Right kidney (tissue), 9 donors: ENCODE results near the gene GNAL.
"Not testable (repeated sequence)": the region's sequence is repeated elsewhere in the genome, so short reads cannot be mapped to it uniquely, and the experiment has no call there.

Experiments used
- DNase-seq: peaks from one replicate; pipeline ENCODE4 v3.0.0-alpha.2; 2016
- long read RNA-seq, 8 donors: transcript quantifications; one replicate each; lab custom pipeline, GENCODE V29; 2026

Gene GNAL
- long read RNA-seq, donor 1: 0 reads
- long read RNA-seq, donor 2: 0 reads
- long read RNA-seq, donor 3, full-length matches to known transcripts: 1 of 1 reads
- long read RNA-seq, donor 3, partial matches to known transcripts: 0 of 1 reads
- long read RNA-seq, donor 3, other reads (novel, unspliced or antisense): 0 of 1 reads
- long read RNA-seq, donor 4: 0 reads
- long read RNA-seq, donor 5, partial matches to known transcripts: 5 of 10 reads
- long read RNA-seq, donor 5, other reads (novel, unspliced or antisense): 5 of 10 reads
- long read RNA-seq, donor 6: 0 reads
- long read RNA-seq, donor 7: 0 reads
- long read RNA-seq, donor 8: 0 reads

DNA sequence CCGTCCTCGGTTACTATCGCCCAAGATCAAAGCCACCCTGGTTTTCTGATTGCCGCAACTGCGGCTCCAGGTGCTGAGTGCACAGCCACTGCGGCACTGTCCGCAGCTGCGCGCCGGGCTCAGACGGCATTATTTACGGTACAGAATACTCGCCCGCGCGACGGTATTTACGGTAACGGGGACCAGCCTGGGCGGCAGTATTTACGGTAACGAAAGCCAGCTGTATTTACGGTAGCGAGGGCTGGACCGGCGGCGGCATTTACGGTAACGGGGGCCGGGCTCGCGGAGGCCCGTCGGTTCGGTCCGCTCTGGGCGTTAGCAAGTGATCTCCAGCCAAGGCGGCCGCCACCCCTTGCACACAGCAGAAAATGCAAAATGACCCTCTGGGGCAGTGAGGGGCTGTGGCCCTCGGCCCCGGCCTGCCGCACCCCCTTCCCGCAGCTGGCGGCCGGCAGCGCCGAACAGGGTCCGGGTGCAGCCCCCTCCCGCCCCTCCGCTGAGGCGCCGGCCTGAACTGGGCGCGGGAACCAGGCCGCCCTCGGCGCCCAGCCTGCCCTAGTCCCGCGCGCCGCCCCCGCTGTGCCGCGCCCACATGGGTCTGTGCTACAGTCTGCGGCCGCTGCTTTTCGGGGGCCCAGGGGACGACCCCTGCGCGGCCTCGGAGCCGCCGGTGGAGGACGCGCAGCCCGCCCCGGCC is at the start of gene GNAL:
Gene GNAL (plus strand): TSS at position 293 of the 697 bp plus-strand sequence. CDS start 300 bp downstream, at position 593.
- peak; percentile 88 for DNase-seq

DNA sequence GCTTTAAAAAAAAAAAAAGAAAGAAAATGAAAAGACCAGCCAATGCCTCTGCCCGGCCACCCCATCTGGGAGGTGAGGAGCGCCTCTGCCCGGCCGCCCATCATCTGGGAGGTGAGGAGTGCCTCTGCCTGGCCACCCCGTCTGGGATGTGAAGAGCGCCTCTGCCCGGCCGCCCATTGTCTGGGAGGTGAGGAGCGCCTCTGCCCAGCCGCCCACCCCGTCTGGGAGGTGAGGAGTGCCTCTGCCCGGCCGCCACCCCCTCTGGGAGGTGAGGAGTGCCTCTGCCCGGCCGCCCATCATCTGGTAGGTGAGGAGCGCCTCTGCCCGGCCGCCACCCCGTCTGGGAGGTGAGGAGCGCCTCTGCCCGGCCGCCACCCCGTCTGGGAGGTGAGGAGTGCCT is 41.8 kb upstream of the GNAL start:
- DNase-seq: not testable (repeated sequence)

DNA sequence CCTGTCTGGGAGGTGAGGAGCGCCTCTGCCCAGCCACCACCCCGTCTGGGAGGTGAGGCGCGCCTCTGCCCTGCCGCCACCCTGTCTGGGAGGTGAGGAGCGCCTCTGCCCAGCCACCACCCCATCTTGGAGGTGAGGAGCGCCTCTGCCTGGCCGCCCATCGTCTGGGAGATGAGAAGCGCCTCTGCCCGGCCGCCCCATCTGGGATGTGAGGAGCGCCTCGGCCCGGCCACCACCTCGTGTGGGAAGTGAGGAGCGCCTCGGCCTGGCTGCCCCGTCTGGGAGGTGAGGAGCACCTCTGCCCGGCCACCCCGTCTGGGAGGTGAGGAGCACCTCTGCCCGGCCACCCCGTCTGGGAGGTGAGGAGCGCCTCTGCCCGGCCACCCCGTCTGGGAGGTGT is 41.3 kb upstream of the GNAL start:
- not testable (repeated sequence) for DNase-seq

DNA sequence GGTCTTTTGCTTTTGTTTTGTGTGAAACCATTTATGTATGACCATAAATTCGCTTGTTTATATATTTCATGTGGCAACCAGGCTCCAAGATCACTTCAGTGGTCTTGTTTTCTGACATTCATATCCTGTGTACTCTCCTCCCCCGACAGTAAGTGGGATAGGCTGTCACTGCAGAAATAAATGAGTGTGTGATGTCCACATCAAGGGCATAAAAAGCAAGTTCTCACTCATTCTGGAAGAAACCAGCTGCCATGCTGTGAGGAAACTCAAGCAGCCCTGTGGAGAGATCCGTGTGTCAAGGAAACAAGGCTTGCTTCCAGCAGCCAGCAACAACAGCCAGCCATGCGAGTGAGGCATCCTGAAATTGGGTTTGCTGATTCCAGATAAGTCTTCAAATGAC is 39.2 kb upstream of the GNAL start:
- no peak for DNase-seq

DNA sequence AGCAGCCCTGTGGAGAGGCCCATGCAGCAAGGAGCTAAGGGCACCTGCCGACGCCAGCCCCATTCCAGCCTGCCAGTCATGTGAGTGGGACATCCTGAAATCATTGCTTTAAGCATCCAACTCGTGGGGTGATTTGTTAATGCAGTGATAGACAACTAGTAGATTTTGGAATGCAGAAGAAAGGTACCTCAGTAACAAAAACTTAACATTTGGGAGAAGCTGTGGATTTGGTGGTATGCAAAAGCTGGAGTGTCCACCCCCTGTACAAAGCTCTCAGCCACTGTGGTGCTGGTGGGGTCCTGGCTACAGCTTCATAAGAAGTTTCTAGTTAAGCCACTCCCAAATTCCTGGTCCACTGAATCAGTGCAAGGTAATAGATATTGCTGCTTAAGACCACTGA is 37.2 kb upstream of the GNAL start:
- DNase-seq: no peak

DNA sequence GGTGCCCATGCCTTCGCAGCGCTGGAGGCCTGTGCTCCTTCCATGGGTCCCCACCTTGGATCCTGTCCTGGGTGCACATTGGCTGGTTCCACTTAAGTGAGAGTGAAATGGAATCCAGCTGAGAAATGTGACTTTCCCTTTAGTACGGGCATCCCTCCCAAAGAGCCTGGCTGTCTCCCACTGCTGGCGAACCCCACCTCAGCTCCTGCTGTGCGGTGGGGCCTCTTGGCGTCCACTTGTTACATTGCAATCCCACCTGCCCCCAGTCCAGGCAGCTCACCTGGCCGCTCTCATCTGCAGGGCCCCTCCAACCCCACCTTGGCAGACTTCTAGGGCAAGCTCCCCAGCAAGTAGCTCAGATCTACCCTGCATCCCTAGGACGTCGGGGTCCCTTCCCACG is 35.5 kb upstream of the GNAL start:
- no peak for DNase-seq

DNA sequence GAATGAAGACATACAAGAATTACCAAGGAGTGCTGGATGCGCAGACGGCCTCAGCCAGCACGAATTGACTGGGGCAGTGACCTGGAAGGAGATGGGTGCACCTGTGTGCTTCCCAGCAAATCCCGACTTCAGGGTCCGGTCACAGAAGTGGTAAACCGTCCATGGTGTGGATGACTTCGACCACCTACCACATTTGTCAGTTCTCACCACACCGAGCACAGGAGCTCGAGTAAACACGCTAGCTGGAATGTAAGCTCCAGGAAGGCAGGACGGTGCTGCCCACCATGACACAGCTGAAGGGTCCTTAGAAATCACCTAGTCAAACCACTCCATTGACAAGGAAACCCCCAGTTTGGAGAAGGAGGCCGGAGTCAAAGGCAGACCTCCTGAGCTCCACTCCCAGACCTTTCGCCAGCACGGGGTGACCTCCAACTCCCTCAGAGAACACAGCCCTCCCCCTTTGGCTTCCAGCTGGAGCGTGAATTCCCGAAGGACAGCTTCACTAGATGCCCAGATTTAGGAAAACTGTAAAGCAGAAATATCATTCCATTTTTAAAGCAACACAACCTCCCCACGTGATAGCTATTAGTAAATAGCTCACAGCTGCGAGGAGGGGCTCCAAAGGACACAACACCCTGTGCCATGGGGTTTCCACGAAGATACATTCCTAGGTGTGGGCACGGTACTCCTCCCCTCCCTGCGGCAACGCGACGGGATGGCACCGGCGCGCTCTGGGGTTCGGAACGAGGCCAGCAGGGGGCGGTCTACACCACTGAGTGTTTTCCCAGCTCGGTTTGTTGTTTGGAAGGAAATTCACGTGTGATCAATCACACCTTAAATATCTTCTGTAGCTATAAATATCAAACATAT is 34.1 kb upstream of the GNAL start:
- peak; percentile 56 for DNase-seq

DNA sequence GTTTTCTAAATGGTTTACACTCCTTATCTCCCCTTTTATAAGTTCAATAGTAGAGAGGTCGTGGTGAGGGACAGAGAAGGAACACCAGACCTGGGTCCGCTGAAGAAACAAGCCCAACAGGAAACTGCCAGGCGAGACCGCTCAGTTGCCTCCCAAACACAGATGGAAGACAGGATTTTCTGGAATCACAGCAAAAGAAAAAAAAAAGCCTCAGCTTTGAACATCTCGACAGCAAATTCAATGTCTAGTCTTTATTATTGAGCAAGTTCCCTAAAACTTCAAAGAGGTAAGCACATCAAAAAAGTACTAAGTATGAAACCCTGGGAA is 33.5 kb upstream of the GNAL start:
- no peak for DNase-seq

DNA sequence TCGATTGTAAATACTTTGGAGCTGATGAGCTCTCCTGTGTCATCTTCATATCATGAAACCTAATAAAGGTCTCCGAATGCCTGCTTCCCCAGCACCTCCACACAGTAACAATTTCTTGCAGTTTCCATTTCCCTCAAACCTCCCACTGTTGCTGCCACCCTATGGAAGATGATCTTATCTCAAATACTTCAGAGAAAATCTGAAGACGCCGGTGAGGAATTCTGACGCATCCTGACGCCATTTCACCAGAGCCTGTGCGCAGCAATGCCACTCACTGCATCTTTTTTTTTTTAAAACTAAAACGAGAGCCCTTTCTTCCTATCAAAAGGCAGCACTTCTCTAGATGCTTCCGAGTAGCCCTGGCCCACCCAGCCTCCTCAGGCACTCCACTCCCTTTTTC is 31.9 kb upstream of the GNAL start:
- no peak for DNase-seq

DNA sequence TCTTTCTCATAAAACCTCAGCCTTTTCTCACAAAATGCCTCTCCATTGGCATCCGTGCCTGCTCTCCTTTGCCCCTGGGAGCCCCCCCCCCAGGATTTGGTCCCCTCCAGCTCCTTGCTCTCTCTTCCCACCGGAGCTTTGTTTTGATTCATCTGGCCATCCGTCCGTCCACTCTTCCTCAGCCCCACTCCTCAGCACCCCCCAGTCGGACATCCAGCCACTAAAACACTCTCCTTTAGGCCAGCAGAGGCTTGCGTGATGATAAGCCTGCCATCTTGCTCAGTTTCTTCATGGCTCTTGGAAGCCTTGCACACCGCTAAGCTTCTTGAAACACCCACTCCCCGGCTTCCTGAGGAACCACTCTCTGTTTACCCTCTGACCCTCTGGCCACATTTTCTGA is 31.5 kb upstream of the GNAL start:
- DNase-seq: no peak

DNA sequence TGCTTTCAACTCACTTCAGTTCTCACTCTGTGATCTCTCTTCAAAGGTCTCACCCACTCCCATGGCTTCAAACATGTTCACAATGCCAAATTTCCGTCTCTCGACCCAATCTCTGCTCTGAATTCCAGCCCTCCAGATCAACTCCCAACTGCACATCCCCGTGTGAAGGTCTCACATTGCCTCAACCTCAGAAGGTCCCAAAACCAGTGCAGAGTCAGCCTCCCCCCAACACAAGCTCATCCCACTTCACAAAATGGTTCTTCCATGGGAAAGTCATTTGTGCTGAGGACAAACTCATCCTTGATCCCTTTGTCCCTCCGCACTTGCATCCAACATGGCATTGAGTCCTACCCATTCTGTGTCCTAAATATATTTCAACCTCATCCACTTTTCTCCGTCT is 31.0 kb upstream of the GNAL start:
- DNase-seq: no peak

DNA sequence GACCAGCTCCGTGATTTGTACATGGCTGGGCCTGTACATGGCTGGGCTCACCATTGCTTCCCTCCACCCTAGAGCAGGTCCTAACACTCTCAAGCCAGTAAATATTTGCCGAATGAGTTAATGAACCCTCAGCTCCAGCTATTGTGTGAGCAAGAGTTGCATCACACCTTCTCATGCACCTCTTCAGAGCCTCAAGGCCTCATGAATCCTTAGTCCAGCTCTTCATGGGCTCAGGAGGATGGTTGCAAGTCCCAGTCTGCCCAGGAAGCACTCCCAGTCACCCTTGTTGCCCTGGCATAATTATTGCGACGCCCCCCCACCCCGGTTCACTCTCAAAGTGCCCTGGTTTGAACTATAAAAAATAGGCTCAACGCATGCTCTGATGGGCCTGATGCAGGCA is 30.1 kb upstream of the GNAL start:
- no peak for DNase-seq

DNA sequence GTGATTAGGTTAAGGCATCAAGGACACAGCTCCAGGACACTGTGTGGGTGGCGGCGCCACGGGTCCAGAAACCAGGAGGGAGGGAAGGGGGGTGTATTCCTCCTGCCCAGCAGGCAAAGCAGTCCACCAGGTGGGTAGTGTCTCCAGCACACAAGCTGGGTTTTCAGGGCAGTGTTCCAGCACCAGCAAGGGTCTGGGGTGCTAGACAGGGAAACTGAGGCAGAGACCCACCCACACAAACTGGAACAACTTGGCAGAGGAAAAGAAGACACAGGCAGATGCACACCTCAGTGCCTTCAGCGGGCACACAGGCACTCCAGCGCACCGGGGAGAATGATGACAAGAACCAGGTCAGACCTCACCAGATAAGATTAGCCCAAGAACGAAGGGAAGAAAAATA is 28.4 kb upstream of the GNAL start:
- no peak for DNase-seq

DNA sequence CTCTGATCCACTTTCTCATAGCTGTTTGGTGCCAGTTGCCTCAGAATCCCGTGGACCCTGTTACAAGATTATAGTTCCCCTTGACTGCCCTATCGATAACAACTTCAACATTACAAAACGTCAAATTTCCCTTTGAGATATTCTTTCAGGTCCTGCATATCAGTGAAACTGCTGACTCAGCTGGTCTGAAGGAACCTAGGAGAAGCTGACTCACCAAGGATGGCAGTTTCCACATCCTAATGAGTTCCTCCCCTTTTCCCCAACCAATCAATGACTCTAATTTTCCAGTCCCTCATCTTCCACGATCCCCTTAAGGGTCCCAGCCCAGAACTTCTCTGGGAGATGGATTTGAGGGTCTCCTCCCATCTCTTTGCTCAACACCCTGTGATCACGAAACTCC is 27.6 kb upstream of the GNAL start:
- no peak for DNase-seq

DNA sequence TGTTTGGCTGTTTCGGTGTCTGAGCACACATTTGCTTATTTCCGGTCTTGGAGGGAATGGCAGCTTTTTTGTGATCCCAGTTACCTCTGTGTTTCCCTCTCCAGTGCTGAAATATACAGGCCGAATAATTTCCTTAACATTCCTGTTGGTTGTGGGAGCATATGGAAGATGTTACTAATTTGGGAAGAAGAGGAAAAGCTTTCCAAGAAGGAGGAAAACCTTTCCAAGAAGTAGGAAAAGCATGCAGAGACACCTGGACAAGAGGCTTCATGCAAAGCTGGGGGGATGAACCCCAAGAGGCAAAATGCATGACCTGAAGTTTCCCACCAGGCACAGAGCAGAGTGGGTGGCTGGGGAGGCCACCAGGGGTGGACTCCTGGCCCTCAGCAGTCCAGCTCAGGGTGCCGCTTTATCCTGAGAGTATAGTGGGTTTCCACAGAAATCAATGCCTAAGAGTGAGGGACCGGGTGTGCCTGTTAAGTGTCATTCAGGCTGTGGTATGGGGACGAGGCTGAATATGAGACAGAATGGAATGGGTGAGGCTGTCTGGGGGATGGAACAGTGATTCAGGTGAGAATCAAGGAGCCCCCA is 25.5 kb upstream of the GNAL start:
- DNase-seq: no peak

DNA sequence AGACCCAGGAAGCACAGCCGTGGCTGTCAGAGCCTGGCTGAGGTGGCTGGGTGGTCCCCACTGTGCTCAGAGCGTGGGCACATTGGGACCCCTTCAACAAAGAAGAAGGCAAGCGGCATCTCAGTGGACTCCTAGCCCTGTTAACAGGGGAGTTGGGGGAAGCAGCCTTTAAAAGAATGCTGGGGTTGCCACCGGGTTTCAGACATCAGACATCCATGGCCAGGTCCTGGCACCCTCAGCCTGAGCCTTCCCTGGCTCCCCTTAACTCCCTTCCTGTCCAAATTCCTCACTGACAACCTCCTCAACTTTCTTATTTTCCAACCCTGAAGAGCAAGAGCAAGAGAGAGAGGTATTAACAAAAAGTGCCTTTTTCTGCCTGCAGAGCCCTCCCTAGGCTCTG is 24.8 kb upstream of the GNAL start:
- DNase-seq: no peak

DNA sequence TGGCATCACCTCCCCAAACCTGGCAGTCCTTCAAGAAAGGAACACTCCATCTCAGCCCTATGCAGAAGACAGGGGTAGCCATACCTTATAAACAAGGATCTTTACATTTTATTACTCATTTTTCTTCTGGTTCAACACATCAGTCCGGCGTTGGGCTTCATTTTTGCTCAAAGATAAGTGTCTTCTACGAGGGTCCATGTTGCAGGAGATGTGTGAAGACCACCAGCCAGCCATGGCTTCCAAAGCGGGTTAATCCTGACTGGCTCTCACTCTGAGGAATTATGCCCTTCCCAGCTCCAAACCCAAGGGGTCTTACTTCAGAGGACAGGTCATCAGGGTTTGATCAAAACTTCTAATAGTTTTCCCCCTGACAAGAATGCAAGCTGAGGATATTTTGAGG is 23.9 kb upstream of the GNAL start:
- no peak for DNase-seq

DNA sequence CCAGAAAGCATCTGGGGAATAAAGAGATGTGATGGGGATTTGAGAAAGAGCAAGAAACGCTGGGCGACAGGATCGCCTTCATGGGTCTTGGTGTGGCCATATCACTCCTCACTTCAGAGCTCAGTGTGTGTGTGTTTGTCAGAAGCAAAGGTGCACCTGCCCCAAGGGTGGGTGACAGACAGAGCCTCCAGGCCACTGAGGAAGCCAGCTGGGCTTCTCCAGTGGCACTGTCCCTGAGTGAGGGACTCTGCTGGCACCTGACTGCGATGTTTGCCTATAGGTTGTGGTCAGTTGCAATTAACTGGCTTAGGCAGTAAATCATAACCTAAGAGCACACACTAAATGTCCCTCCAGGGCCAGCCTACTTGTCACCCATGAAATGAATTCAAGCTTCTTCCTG is 23.5 kb upstream of the GNAL start:
- no peak for DNase-seq

DNA sequence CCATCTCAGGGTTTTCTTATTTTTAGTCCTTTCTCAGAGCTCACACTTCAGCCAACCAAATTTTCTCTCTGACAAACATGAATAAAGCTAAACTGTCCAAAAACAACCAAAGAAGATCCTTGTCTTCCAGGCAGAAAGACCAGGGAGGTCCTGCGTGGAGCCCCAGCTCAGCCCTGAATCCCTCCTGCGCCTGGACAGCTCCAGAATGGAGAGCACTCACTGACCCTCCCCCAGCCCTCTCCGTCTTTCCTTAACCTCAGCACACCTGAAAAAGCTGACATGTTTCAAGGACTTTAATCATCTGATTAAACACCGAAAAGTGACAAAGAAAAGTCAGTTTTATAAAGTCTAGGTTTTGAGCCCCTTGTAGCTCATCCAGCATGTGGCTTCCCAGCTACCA is 22.9 kb upstream of the GNAL start:
- no peak for DNase-seq

DNA sequence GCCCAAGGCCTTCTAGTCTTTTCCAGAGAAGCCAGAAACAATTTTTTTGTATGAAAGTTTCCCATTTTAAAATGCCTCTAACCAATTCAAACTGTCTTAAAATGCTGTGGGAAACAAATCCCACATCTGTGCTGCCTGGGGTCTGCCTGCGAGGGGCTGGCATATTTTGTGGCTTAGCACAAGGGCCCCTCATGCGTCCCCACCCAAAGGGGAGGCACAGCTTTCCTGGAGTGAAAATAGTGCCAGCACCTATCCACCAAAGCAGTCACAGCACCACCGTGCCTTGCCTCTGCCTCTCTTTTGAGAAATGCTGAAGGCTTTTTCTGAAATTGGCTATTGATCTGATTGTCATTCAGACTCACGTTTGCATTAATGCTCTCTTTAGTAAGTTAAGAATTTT is 22.2 kb upstream of the GNAL start:
- DNase-seq: no peak

DNA sequence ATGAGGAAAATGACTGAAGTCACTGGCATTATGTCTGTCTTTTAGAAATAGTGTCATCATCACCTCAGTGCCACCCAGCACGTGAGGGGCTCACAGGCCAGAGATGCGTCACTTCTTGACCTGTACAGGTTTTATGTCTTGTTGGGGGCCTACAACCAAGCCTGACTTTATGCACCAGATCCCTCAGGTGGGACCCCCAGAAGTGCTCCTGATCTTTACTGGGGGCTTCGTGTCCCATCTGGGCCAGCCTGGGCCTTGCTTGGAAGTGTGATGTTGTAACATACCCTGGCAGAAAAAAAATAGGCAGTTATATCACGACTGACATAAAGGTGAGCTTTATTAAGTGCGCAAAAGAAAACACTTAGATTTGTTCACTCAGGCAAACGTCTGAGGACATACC is 21.5 kb upstream of the GNAL start:
- no peak for DNase-seq

DNA sequence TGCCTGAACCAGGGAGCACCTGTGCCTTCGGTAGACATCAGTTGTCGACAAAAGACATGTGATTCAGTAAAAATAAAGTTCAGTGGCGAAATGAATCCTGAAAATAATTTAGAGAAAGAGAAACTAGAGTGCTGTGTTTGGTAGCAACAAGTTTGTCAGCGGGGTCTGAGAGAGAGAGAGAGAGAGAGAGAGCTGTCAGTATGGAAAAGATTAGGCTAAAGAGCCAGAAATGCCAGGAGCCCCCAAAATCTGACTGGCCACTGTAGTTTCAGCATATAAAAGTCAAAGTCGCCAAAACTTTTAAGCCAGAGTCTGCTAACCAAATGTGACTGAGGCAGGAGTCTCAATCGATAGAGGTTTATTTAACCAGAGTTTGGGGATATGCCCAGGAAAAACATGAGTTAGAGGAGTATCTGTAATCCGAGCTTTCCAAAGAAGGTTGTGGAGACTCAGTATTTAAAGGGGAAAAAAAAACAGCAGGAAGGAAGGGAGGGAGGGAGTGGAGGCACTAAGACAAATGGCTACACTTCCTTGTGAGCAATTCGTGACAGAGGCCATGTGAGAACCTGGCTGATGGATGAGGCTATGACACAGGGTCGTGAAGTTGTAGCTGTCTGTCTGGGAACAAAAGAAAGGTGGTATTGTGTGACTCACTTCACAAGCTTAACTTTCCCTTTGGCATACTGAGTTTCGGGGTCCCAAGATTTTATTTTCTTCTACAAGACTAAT is 20.5 kb upstream of the GNAL start:
- DNase-seq: peak; percentile 12
